Measurements from ENCODE around the gene SGCD.

The SGCD gene

GRCh38 chr5:156715287-156715686, 388.3 kb downstream of the SGCD start:
- no peak for DNase-seq
- no peaks in the 10 kb centered on the region for H3K27me3 Mint-ChIP-seq (ENCODE audit: low read depth, poor library complexity)

DNA sequence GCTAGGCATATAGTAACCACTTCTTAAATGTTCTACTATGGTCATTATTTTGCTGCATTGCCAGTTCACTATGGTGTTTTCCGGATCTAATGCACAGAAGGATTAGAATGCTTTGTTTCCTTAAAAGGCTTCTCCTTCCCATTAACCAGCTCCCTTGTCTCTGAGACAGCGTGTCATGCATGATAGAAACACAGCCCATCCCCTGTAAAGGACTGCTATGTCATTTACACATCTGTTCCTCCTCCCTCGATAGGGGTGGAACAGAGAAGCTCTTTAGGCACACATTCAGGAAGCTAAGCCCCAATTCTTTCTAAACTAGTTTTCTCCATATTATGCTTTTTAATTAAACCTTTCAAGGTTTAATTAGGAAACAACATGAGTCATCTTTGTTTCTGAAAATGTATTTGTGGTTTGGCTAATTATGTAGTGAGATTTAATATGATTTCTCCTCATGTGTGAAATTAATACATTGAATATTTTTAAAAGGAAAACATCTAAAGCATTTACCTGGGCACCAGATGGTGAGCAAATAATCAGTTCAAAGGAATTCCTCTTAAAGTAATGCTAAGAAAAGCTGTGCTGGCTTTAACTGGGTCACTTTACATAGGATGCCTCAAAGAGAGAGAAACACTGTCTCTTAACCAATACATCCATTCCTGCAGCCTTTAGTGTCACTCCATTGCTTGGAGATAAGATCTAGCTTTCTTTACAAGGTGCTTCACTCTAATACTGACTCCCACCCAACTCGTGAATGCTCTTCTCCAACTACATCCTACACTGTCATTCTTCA, 389.8 kb downstream of the SGCD start:
- Mint-ChIP-seq H3K27ac (no peak overlapping the region), H3K4me1 (no peaks in the 10 kb centered on the region), H3K4me3 (no peak overlapping the region), H3K9me3 (no peaks in the 10 kb centered on the region), H3K36me3 (ENCODE audit: low read depth) (no peaks in the 10 kb centered on the region), H3K27me3 (ENCODE audit: low read depth, poor library complexity) (no peaks in the 10 kb centered on the region)
- TF ChIP-seq CTCF (IDR thresholded peaks at IDR 0.05), result no peak
- DNase-seq, result no peak

More at GRCh38 chr5:156715287-156715686, 388.3 kb downstream of the SGCD start:
- Mint-ChIP-seq H3K27ac (no peak overlapping the region), H3K4me3 (no peak overlapping the region), H3K9me3 (no peaks in the 10 kb centered on the region), H3K4me1 (no peaks in the 10 kb centered on the region), H3K36me3 (ENCODE audit: low read depth) (no peaks in the 10 kb centered on the region)
- TF ChIP-seq CTCF (IDR thresholded peaks at IDR 0.05), result no peak

DNA sequence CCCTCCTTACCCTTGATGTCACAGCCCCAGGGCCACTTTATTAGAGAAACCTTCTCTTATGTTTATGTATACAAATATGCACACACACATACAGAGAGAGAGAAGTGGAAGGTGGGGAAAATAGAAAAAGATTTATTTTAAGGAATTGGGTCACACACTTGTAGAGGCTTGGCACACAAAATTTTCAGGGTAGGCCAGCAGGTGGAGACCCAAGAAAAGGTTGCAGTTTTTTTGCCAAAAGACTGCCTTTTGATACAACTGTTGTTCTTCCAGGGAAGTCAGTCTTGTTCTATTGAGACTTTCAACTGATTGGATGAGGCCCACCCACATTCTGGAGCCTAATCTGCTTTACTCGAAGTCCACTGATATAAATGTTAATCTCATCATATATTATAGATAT, 392.0 kb downstream of the SGCD start:
- no peak overlapping the region for H3K4me3 Mint-ChIP-seq
- H3K36me3 Mint-ChIP-seq (ENCODE audit: low read depth), result no peaks in the 10 kb centered on the region
- no peaks in the 10 kb centered on the region for H3K9me3 Mint-ChIP-seq
- peaks cover 4% of the 10 kb centered on the region for H3K27me3 Mint-ChIP-seq (ENCODE audit: low read depth, poor library complexity)
- H3K4me1 Mint-ChIP-seq, result no peaks in the 10 kb centered on the region
- DNase-seq, result no peak
- no peak overlapping the region for H3K27ac Mint-ChIP-seq
- TF ChIP-seq CTCF (IDR thresholded peaks at IDR 0.05), result no peak

DNA sequence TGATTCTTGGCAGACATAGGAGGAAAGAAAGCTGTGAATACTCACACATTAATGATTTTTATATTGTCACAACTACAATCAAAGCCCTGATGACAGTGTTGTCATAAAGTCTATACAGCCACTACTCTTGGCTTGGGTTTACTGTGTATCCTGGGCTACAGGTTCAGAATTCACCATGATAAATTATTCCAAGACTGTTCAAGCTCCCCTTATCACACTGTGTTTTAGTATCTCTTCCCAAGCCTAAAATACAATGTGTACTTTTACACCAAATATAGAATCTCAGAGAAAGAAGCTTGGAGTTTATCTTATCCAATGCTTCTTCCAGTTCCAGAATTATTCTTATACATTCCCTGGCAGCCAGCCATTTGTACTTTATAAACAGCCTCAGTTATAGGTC, 395.4 kb downstream of the SGCD start:
- Mint-ChIP-seq H3K9me3 (no peaks in the 10 kb centered on the region), H3K4me3 (no peak overlapping the region), H3K4me1 (no peaks in the 10 kb centered on the region), H3K27ac (no peak overlapping the region), H3K36me3 (ENCODE audit: low read depth) (no peaks in the 10 kb centered on the region), H3K27me3 (ENCODE audit: low read depth, poor library complexity) (peaks cover 5% of the 10 kb centered on the region)
- no peak for DNase-seq
- no peak for TF ChIP-seq CTCF (IDR thresholded peaks at IDR 0.05)

DNA sequence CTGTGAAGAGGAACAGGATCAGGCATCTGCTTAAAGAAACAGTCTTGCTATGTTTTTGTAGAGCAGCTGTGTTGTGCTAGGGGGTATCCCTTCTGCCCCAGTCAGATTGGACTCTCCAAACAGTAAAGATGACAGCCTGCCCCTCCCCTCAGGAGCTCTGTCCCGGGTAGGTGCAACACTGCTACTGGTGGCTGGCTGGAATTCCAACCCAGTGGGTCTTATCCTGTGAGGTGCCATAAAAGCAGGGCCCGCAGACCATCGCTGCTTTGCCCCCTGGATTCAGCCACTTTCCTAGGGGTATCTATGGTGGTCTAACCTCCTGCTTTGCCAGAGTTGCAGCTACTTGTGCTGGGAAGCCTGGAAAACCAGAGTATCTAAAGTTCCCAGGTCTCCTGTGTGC, 408.5 kb downstream of the SGCD start:
- Mint-ChIP-seq H3K27me3 (ENCODE audit: low read depth, poor library complexity) (no peaks in the 10 kb centered on the region), H3K4me1 (no peaks in the 10 kb centered on the region), H3K27ac (no peak overlapping the region), H3K36me3 (ENCODE audit: low read depth) (no peaks in the 10 kb centered on the region), H3K9me3 (no peaks in the 10 kb centered on the region), H3K4me3 (no peak overlapping the region)
- TF ChIP-seq CTCF (IDR thresholded peaks at IDR 0.05), result no peak
- DNase-seq, result no peak

- Mint-ChIP-seq H3K36me3 (ENCODE audit: low read depth) (no peaks in the 10 kb centered on the region), H3K4me1 (no peaks in the 10 kb centered on the region), H3K9me3 (no peaks in the 10 kb centered on the region), H3K27me3 (ENCODE audit: low read depth, poor library complexity) (no peaks in the 10 kb centered on the region), H3K27ac (no peak overlapping the region), H3K4me3 (no peak overlapping the region)
- no peak for TF ChIP-seq CTCF (IDR thresholded peaks at IDR 0.05)
- DNase-seq, result no peak
Observed at GRCh38 chr5:156741516-156741915, 414.6 kb downstream of the SGCD start.
